ENCODE measurements around the gene C1QTNF6.

C1QTNF6 gene

DNA sequence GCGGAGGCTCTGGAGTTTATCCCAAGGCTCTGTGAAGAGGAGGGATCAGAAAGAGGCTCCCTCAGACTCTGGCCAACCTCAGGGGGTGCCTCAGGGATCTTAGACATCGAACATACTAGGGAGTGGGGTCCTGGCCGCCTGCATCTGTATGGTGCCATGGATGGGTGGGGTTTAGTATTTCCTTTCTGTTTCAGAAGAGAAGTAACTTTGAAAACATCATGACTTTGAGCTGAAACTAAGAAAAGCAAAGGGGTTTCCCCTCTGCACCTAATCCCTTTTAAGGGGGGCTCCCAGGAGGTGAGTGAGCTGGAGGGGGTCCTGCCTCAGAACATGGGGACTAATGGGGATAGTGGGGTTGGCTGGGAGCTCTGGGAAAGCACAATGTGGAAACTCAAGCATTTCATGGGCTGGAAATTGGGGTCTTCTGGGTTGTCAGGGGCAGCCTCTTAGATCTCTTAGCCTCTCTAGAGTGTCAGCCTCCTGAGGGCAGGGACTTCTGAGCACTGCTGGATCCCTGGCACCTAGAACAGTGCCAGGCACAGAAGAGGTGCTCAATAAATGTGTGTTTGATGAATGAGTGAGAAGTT, 36.0 kb upstream of the C1QTNF6 start:
- no peak for DNase-seq (ENCODE audit: low read depth in 1 of 2, low spot score in 1 of 2)

DNA sequence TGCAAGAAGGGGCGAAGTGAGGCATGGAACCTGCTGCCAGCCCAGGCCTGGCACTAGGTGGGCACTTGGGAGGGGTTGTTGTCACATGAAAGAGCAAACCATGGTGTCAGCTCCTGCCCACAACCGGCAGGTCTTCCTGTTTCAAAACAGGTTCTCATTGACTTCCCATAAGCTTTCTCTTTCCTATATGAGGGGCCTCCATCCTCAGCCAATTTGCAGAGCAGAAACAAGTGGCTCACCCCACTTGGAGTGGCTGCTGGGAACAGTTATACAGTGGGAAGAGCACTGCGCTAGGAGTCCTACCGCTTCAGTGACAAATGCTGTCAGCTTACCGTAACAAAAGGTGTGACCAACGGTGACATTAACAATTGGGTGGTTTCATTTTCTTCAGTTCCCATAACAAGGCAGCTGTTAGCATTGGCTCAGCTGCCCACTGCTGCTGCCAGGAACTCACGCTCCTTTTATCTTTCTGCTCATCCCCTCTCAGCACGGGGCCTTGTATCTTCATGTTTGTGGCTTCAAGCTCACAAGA, 34.5 kb upstream of the C1QTNF6 start:
- DNase-seq (ENCODE audit: low read depth in 1 of 2, low spot score in 1 of 2), result no peak

DNA sequence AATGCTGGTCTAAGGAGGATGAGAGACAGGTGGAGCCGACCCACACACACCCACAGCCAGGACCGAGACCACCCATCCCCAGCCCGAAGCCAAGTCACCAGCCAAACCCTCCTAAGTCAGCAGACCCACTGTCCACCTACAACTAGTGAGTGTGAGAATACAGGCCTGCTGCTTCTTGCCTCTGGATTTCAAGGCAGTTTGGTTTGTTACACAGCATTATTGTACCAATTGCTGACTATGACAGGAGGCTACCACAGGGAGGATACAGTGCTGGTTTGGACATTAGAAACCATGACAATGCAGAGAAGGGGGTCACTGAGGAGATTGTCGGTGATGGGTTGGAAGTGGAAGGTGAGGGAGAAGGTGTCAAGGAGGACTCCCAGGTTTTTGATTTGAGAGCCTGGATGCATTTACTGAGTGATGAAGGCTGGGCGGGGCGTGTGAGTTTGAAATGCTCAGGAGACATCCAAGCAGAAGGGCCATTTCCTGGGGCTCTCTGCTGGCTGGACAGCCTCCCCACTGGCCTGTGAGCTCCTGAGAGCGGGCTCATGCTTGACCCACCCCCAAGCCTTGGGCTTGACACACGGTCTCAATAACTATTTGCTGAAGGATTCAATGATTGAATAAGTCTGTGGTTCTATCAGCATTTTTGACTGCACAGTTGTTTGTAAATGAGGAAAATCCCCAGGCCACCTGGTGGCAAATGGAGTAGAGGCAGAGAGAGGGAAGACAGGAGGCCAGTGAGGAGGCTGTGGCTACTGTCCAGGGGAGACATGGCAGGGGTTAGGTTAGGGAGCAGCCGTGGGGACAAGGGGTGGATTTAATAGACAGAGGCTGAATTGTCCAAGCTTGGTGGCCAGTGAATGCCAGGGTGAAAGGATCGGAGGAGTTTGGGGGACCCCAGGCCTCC, 33.6 kb upstream of the C1QTNF6 start:
- no peak for DNase-seq (ENCODE audit: low read depth in 1 of 2, low spot score in 1 of 2)

DNA sequence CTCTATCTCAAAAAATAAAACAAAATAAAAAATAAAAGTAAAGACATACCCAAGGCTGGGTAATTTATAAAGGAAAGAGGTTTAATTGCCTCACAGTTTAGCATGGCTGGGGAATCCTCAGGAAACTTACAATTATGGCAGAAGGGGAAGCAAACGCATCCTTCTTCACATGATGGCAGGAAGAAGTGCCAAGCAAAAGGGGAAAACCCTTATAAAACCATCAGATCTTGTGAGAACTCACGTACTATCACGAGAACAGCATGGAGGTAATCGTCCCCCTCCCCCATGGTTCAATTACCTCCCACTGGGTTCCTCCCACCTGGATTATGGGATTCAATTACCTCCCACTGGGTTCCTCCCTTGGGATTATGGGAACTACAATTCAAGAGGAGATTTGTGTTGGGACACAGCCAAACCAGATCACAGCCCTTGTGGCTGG, 32.5 kb upstream of the C1QTNF6 start:
- no peak for DNase-seq (ENCODE audit: low read depth in 1 of 2, low spot score in 1 of 2)

DNA sequence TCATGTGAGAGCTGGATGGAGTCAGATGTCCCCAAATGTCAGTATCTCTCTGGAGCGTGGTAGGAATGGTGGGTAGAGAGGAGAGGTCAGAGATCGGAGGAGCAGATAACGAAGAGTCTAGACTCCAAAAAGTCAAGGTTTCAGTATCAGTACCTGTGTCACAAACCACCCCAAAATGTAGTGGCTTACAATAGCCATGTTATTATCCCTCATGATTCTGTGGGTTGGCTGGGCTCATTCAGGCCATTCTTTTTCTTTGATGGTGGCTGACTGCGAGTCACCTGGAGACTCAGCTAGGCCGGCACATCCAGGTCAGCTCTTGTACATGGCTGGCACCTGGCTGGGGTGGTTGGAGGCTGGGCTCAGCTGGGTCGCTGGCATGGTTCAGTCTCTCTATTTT, 31.5 kb upstream of the C1QTNF6 start:
- DNase-seq (ENCODE audit: low read depth in 1 of 2, low spot score in 1 of 2), result no peak

DNA sequence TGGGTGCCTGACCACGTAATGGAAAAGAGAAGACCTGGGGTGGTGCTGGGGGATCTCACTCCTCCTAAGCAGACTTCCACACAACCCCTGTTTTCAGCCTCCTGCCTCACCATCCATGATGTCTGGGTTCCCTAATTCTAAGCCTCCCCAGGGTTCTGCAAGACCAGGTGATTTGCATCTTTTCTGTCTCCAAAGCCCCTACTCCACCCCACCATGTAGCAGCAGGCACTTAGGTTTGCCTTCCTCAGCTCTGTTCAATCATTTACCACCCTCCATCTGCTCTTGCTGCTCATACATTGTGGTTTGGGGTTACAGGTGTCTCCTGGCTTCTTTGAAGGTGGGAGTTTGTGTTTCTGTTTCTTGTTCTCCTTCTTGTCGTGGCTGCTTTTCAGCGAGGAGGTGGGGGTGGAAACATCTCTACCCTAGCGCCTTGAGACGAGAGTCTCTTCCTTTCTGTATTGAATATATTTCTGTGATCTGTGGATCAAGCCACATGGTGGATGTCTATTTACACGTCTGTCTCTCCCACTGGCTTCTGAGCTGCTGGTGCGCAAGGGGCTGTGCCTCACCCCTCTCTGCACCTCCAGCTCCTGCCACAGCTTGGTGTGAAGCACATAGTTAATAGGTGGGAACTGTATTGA, 30.8 kb upstream of the C1QTNF6 start:
- no peak for DNase-seq (ENCODE audit: low read depth in 1 of 2, low spot score in 1 of 2)

DNA sequence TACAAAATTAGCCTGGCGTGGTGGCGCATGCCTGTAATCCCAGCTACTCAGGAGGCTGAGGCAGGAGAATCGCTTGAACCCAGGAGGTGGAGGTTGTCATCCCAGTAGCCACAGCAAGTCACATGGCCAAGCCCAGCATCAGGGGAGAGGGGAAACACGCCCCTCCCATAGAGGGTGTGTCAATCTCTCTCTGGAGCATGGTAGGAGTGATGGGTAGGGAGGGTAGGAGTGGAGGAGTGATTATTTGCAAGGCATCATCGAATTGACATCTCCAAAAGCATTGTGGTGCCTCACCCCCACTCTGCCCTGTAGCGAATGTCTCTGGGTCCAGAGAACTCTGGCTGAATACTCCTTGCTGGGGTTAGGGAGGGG, 30.3 kb upstream of the C1QTNF6 start:
- no peak for DNase-seq (ENCODE audit: low read depth in 1 of 2, low spot score in 1 of 2)

DNA sequence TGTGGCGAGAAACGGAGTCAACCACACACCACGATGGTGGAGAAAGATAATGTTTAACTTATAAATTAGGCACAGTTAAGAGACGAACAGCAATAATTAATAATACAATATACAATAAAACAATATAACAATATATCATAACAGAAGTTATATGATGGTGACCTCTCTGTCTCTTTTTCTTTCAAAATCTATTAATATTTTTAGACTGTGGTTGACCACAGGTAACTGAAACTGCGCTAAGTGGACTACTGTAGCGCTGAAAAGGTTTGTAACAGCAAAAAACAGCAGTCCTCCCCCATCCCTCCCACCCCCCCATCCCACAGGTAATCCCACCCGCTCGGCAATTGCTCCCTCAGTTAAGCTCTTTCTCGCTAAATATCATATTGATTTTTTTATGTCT, 27.8 kb upstream of the C1QTNF6 start:
- DNase-seq (ENCODE audit: low read depth in 1 of 2, low spot score in 1 of 2), result no peak

DNA sequence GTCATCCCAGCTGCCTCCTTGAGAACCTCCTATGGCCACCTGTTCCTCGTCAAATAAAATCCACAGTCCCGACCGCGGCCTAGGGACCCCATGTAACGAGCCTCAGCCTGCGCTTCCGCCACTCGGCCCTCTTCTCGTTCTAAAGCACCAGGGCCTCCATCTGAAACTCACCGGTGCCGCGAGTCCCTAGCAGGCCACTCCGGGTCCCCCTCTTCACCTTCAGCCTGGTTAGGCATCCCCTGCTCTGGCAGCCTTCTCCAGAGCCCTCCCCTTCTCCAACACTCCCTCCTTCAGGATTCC, 26.6 kb upstream of the C1QTNF6 start:
- DNase-seq (ENCODE audit: low read depth in 1 of 2, low spot score in 1 of 2), result no peak

DNA sequence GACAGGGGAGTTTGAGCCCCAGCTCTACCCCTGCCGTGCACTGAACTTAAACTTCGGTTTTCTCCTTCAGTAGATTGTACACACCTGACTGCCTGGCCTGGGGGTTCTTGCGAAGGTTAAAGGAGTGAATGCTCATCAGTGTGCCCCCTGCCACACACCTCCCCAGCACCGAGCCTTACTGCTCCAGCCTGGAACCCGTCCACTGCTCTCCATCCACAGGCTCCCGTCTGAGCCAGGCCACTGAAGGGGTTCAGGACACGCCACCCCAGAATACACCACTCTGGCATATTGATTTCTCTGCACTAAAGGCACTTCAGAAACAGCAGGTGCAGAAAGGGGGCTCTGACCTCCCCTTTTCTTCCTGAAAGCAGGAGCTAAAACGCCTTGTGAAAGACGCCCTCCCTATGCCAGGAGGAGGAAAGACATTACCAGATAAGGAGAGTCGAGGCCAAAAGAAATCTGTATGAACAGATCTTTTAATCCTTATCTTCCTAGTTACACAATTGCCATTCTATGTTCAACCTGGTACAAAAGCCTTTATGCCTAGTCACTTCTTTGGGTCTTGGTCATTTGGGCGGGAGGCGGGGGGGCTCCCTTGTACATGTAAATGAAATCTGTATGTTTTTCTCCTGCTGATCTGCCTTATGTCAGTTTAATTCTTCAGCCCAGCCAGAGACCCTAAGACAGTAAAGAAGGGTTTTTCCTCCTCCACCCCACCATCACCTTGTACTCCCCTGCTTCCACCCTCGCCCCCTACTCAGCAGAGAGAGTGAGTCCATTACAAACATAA, 26.1 kb upstream of the C1QTNF6 start:
- no peak for DNase-seq (ENCODE audit: low read depth in 1 of 2, low spot score in 1 of 2)

DNA sequence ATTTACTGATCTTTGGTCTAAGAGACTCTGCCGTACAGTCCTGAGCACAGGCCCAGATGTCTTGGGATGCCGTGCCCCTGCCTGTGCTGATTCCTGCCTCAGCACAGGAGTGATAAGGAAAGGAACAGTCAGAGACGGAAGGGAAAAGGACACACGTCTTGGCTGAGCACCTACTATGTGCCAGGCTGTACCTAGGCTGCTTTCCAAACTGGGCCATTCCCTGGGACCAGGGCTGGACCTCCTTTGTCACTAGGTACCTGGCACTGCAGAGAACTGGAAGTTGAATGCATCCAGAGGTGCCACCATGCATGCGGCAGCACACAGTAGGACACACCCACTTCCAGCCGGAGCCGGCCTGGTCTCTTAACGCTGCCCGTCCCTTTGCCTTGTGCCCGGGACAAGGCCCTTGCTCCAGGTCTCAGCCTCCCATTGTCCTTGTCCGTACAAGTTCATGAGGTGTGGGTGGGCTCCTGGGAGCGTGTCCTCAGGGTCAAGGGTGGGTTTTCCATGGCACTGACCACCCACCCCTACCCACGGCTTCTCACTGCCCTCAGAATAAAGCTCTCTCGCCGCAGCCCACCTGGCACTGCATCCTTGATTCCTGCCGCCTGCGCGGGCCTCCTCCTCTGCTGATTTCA, 25.3 kb upstream of the C1QTNF6 start:
- no peak for DNase-seq (ENCODE audit: low read depth in 1 of 2, low spot score in 1 of 2)

DNA sequence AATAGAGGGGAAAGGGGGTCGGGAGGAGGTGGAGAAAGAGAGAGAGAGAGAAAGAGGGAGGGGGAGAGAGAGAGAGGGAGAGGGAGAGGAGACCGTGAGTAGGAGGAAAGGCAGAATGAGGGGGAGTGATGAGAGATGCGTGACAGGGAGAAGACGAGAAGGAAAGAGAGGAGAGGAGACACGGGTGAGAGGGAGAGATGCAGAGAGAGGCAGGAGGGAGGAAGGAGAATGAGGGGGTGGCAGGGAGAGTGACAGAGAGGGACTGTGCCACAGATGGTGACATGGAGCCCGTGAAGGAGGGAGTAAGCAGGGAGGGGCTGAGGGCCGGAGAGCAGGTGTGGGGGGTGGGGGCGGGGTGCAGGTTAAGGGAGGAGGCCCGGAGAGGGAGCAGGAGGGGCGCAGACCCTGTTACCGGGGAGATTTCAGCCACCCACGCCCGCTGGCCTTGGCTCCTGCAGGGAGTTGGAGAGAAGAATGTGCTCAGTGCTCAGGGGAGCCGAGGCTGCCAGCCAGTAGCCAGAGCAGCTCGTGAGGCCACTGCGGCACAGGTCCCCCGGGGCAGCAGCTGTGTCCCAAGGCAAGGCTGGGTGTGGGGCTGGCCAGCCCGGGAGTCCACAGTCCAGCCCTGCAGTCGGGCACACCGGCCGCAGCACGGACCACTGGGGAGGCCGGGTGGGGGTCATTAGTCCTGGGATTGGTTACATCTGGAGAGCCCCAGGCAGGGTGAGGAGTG, 24.3 kb upstream of the C1QTNF6 start, which contains the start of gene SSTR3:
Gene SSTR3, minus strand, starts transcription at position 304 of the 733 bp plus-strand sequence. CDS start 4,674 bp downstream, outside the sequence.
- DNase-seq (ENCODE audit: low read depth in 1 of 2, low spot score in 1 of 2), result no peak

DNA sequence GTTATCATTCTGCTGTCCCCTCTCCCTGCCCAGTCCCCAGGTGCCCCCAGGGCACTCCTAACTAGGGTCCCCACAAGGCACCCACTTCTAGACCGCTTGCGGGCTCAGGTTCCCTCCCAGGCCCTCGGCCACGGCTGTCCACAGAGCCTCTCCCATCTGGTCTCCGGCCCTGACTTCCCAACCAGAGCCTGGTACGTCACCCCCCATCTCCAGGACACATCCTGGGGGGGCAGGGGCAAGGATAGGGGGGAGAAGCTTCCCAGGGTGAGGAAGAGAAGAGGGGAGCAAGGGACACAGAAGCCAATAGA, 23.8 kb upstream of the C1QTNF6 start:
- no peak for DNase-seq (ENCODE audit: low read depth in 1 of 2, low spot score in 1 of 2)

DNA sequence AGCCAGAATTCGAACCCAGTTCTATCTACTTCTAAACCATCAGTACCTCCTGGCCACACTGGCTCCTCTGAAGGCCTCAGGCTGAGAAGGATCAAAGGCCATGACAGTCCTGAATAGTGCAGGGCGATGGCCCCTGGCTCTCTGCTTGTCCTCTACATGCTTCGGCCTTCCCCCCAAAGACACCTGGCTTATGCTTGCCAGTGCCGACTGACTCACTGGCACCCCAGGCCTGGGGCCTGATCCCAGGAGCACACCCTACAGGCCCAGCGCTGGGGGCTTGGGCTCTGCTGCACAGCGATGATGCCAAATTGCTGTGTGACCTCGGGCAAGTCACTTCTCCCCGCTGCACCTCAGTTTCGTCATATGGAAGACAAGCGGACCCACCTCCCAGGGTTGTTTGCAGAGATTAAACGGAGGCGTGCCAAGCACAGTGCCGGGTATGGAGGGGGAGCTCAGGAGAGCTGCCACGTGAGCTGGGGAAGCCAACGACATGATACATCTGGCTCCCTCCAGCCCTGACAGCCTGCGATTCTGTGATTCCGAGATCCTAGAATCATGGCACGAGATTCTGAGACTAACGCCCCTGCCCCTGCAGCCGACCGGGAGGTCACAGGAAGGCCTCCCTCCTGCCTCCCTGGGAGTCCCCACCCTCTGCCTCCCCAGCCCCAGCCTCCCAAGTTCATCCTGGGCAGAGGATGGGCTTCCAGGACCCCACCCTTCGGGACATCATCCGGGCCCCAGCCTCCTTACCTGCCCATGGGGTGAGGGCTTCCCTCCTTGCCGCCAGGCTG, 23.2 kb upstream of the C1QTNF6 start:
- no peak for DNase-seq (ENCODE audit: low read depth in 1 of 2, low spot score in 1 of 2)

DNA sequence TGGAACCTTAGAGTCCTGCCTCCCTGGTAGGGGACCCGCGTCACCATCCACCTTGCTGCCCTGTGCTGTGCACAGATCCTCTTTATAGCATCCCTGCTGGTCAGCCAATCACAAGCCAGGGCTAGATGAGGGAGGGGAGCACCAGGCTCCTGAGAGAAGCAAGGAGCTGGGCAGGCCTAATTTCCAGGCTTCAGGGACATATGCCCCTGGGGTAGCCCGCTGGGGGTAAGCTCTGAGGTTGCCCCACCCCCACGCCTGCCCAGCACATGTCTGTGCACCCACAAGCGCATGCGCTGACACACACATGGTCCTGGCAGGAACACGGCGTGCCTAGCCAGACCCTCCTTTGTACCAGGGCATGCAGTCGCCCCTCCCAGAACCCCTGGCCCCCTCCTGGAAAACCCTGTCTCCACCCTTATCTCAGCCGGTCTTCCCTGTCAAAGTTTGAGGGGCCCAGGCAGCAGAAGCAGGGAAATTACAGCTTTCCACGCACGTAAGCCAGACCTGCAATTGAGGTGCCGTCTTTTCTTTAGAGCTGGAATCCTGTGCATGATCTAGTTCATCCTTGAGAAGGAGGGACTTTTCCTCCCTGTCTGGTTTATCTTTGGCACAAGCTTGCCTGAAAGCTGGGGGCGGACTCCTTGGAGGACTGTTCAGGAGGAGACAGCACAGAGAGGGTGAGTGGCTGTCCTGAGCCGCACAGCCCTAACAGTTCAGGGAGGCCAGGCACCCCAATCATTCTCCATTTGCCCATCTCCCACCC, 22.2 kb upstream of the C1QTNF6 start:
- DNase-seq (ENCODE audit: low read depth in 1 of 2, low spot score in 1 of 2), result no peak

DNA sequence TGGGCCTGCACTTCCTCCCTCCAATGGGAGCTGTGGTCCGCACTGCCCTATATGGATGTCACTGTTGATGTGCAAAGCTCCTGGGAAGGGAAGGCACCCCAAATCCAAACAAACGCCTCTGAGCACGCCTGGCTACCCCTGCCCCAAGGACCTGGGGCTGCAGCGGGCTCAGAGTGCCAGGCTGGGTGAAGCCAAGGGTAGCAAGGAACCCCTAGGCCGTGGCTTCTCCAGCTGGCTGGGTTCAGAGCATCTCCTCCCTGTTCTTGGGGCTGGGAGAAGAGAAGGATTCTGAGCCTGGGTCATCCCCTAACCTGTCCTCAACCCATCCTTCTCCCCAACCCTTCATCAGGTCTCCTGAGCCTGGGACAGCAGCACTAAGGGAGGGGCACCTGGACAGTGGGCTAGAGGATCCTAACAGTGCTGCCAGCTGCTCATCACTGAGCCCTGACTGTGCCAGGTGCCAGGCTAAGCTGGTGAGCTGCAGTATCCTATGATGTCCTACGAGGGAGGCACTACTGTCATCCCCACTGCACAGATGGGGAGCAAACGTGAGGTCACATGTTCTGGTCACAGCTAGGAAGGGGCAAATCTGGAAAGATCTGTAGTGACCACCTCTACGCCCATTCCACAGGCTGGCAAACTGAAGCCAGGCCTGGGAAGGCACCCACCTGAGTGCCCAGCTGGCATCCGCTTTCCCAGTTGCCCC, 21.2 kb upstream of the C1QTNF6 start:
- DNase-seq (ENCODE audit: low read depth in 1 of 2, low spot score in 1 of 2), result no peak

DNA sequence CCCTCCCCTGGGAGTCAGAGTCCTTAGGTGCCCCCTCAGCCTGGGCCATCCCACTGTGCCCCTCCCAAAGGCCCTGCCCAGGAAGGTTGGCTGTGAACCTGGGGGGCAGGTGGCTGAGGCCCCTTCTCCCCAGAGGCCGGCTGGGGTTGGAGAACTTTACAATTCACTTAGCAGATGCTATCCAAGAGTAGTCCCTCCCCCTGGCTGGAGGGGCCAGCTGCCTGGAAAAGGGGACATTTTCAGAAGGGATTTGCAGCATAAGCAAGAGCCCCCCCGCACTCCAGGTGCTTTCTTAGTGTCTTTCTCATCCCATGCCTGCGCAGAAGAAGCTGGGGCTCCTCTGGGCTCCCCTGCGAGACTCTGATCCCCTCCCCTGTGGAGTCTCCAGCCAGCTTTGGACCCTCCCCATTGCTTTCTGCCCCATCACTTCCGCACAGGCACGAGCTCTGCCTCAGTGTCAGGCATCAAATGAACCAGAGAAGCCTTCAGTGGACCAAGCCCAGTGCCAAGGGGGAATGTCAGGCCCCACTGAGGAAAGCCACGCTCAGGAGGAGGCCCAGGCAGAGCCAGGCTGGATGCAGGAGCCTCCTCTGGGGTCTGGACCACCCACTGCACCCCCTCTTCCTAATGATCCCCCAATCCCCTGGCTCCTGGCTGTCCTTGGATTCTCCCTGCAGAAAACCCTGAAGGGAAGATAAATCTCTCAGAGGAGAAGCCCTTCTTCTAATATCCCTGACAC, 20.5 kb upstream of the C1QTNF6 start:
- no peak for DNase-seq (ENCODE audit: low read depth in 1 of 2, low spot score in 1 of 2)

Measured in stimulated activated CD4-positive, alpha-beta T cell treated with anti-CD3 and anti-CD28 coated beads, Interleukin-15, amount 100 ng/mL, for 1 hour (primary cell).